NCI-H2227 (cell line): ENCODE results near the gene FRMD8.
A peak's percentile ranks its signal among the peaks of the same experiment; 100 is the strongest.

ENCODE experiments used
- DNase-seq: peaks from one replicate; lab custom pipeline; 2025; ENCODE audit not compliant: unreplicated experiment; lab: John Stamatoyannopoulos, UW

FRMD8 gene

GRCh38 chr11:65375012-65375411, 11.4 kb upstream of the FRMD8 start:
- no peak for DNase-seq

- DNase-seq, result no peak
Measured at GRCh38 chr11:65376138-65376713, 10.2 kb upstream of the FRMD8 start.

- no peak for DNase-seq
Measured at GRCh38 chr11:65377036-65377435, 9.4 kb upstream of the FRMD8 start.

- DNase-seq, result no peak
Measured at GRCh38 chr11:65377777-65378176, 8.7 kb upstream of the FRMD8 start.

- no peak for DNase-seq
Measured at GRCh38 chr11:65378208-65378927, 8.1 kb upstream of the FRMD8 start.

GRCh38 chr11:65378928-65379638, 7.4 kb upstream of the FRMD8 start:
- DNase-seq, result no peak

GRCh38 chr11:65379698-65380459, 6.6 kb upstream of the FRMD8 start:
- DNase-seq, result no peak

- DNase-seq, result no peak
Measured at GRCh38 chr11:65380460-65381119, 5.8 kb upstream of the FRMD8 start.

GRCh38 chr11:65381716-65382032, 4.8 kb upstream of the FRMD8 start:
- no peak for DNase-seq

- peak; percentile 76 for DNase-seq
Measured at GRCh38 chr11:65382033-65382803, 4.2 kb upstream of the FRMD8 start, which contains the start of gene SLC25A45. Gene SLC25A45, minus strand, starts transcription at chr11:65382646. Its CDS starts 695 bp downstream, at chr11:65381951.

- no peak for DNase-seq
Measured at GRCh38 chr11:65382804-65383368, 3.6 kb upstream of the FRMD8 start.

GRCh38 chr11:65383778-65384177, 2.7 kb upstream of the FRMD8 start:
- DNase-seq, result no peak

GRCh38 chr11:65384301-65384889, 2.0 kb upstream of the FRMD8 start:
- no peak for DNase-seq

GRCh38 chr11:65388731-65389130, 2.3 kb downstream of the FRMD8 start:
- no peak for DNase-seq

GRCh38 chr11:65389294-65389980, 3.0 kb downstream of the FRMD8 start:
- DNase-seq, result no peak

- DNase-seq, result no peak
Measured at GRCh38 chr11:65390099-65390941, 3.9 kb downstream of the FRMD8 start.

GRCh38 chr11:65390996-65391395, 4.6 kb downstream of the FRMD8 start:
- no peak for DNase-seq

GRCh38 chr11:65392186-65392829, 5.9 kb downstream of the FRMD8 start:
- DNase-seq, result no peak
